Loucy (cell line): ENCODE data around the gene GCDH.

Source experiments
- H2AFZ ChIP-seq: fragments of 200-600 bp; sonication (generic); 2 replicates; pipeline ENCODE4 v1.6.0; 2016; ENCODE audit warnings: antibody characterized with exemption, mild to moderate bottlenecking, low read length, moderate library complexity
- H3F3A ChIP-seq: fragments of 200-600 bp; 2 replicates; pipeline ENCODE4 v1.6.0; 2016; ENCODE audit warnings: antibody characterized with exemption, low read depth, mild to moderate bottlenecking
- H3K27me3 ChIP-seq: fragments of 200-600 bp; sonication (generic); 2 replicates; pipeline ENCODE4 v1.6.1; 2014; ENCODE audit warnings: low read length, mild to moderate bottlenecking; ENCODE audit not compliant: insufficient read depth, poor library complexity, severe bottlenecking
- H3K36me3 ChIP-seq: fragments of 200-600 bp; sonication (generic); 2 replicates; pipeline ENCODE4 v1.6.1; 2016; ENCODE audit warnings: low read length; ENCODE audit not compliant: insufficient read depth
- H3K4me1 ChIP-seq: fragments of 200-600 bp; sonication (generic); 2 replicates; pipeline ENCODE4 v1.5.1; 2014; ENCODE audit warnings: low read length, mild to moderate bottlenecking; ENCODE audit not compliant: insufficient read depth, poor library complexity, severe bottlenecking
- H3K4me2 ChIP-seq: fragments of 200-600 bp; sonication (generic); 2 replicates; pipeline ENCODE4 v1.6.0; 2014; ENCODE audit warnings: antibody characterized with exemption, low read length, low read depth, mild to moderate bottlenecking; ENCODE audit not compliant: poor library complexity, severe bottlenecking
- H3K4me3 ChIP-seq: fragments of 200-600 bp; sonication (generic); 2 replicates; pipeline ENCODE4 v1.5.1; 2014; ENCODE audit warnings: low read length, mild to moderate bottlenecking, mixed read lengths; ENCODE audit not compliant: poor library complexity, severe bottlenecking
- H3K79me2 ChIP-seq: fragments of 200-600 bp; sonication (generic); 2 replicates; pipeline ENCODE4 v1.6.1; 2014; ENCODE audit warnings: low read length; ENCODE audit not compliant: insufficient read depth
- H3K9ac ChIP-seq: fragments of 200-600 bp; sonication (generic); 2 replicates; pipeline ENCODE4 v1.6.0; 2014; ENCODE audit warnings: mild to moderate bottlenecking, low read depth, low read length, moderate library complexity; ENCODE audit not compliant: poor library complexity, severe bottlenecking
- H3K9me2 ChIP-seq: fragments of 200-600 bp; sonication (generic); replicated peaks from 2 replicates; pipeline ENCODE4 v1.6.1; 2016; ENCODE audit warnings: low read depth, low read length, mixed read lengths
- H3K9me3 ChIP-seq: fragments of 200-600 bp; sonication (generic); 2 replicates; pipeline ENCODE4 v1.6.1; 2014; ENCODE audit warnings: mild to moderate bottlenecking, antibody characterized with exemption, low read length, low read depth; ENCODE audit not compliant: insufficient read depth
- H4K20me1 ChIP-seq: fragments of 200-600 bp; sonication (generic); 2 replicates; pipeline ENCODE4 v1.6.0; 2014; ENCODE audit warnings: antibody characterized with exemption, low read length, mild to moderate bottlenecking; ENCODE audit not compliant: insufficient read depth, poor library complexity, severe bottlenecking
- EZH2phosphoT487 ChIP-seq: fragments of 200-600 bp; IDR thresholded peaks from 2 replicates; pipeline ENCODE4 v1.6.1; 2018; ENCODE audit warnings: antibody characterized with exemption, mild to moderate bottlenecking, moderate library complexity, borderline replicate concordance
- TF ChIP-seq, protein P1 (sequence below): fragments of 200-600 bp; sonication (generic); conservative IDR thresholded peaks from 2 replicates; pipeline ENCODE4 v1.5.1; 2014; ENCODE audit warnings: mild to moderate bottlenecking, antibody characterized with exemption, low read length

GCDH gene

GRCh38 chr19:12866416-12867119, 24.4 kb upstream of the GCDH start:
- H3K27me3 ChIP-seq, result no peaks in the 10 kb centered on the region
- H4K20me1 ChIP-seq, result no peaks in the 10 kb centered on the region
- H3K9me2 ChIP-seq, result no peaks in the 10 kb centered on the region
- peak overlapping the region; percentile 83 for H3K4me2 ChIP-seq
- H3K79me2 ChIP-seq, result peaks cover 5% of the 10 kb centered on the region; the same call in 1 of the 2 replicates
- no peaks in the 10 kb centered on the region for H3K9me3 ChIP-seq
- H3K36me3 ChIP-seq, result no peaks in the 10 kb centered on the region
- TF ChIP-seq EZH2phosphoT487, result no peak
- peak overlapping the region; percentile 80 for H3K4me3 ChIP-seq
- H3K9ac ChIP-seq, result peak overlapping the region; percentile 69
- H3K4me1 ChIP-seq, result peaks cover 16% of the 10 kb centered on the region
- H3F3A ChIP-seq, result no peaks in the 10 kb centered on the region
- peak overlapping the region; percentile 91 for H2AFZ ChIP-seq

GRCh38 chr19:12867120-12868099, 23.6 kb upstream of the GCDH start:
- TF ChIP-seq EZH2phosphoT487, result no peak
- TF ChIP-seq, protein P1, sequence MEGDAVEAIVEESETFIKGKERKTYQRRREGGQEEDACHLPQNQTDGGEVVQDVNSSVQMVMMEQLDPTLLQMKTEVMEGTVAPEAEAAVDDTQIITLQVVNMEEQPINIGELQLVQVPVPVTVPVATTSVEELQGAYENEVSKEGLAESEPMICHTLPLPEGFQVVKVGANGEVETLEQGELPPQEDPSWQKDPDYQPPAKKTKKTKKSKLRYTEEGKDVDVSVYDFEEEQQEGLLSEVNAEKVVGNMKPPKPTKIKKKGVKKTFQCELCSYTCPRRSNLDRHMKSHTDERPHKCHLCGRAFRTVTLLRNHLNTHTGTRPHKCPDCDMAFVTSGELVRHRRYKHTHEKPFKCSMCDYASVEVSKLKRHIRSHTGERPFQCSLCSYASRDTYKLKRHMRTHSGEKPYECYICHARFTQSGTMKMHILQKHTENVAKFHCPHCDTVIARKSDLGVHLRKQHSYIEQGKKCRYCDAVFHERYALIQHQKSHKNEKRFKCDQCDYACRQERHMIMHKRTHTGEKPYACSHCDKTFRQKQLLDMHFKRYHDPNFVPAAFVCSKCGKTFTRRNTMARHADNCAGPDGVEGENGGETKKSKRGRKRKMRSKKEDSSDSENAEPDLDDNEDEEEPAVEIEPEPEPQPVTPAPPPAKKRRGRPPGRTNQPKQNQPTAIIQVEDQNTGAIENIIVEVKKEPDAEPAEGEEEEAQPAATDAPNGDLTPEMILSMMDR, result 0 out of 2 replicates have a peak, but pooled peaks have one; percentile 29
- peak overlapping the region; percentile 91 for H2AFZ ChIP-seq
- H3K79me2 ChIP-seq, result peaks cover 5% of the 10 kb centered on the region; the same call in 1 of the 2 replicates
- peak overlapping the region; percentile 83 for H3K4me2 ChIP-seq
- H3K4me3 ChIP-seq, result peak overlapping the region; percentile 80
- peaks cover 16% of the 10 kb centered on the region for H3K4me1 ChIP-seq
- no peaks in the 10 kb centered on the region for H3K9me2 ChIP-seq
- H3F3A ChIP-seq, result no peaks in the 10 kb centered on the region
- H3K9me3 ChIP-seq, result no peaks in the 10 kb centered on the region
- H3K9ac ChIP-seq, result peak overlapping the region; percentile 69
- H3K36me3 ChIP-seq, result no peaks in the 10 kb centered on the region
- H3K27me3 ChIP-seq, result no peaks in the 10 kb centered on the region
- H4K20me1 ChIP-seq, result no peaks in the 10 kb centered on the region

- Histone ChIP-seq H3K4me2 (peak overlapping the region; percentile 83), H3K36me3 (no peaks in the 10 kb centered on the region), H3K4me3 (peak overlapping the region; percentile 80), H3K9me3 (no peaks in the 10 kb centered on the region), H4K20me1 (no peaks in the 10 kb centered on the region), H3K79me2 (peaks cover 5% of the 10 kb centered on the region; the same call in 1 of the 2 replicates), H3K9me2 (no peaks in the 10 kb centered on the region), H3K27me3 (no peaks in the 10 kb centered on the region), H2AFZ (no peak overlapping the region), H3F3A (no peaks in the 10 kb centered on the region), H3K4me1 (peaks cover 16% of the 10 kb centered on the region), H3K9ac (no peak overlapping the region)
- TF ChIP-seq, protein P1, result no peak
- no peak for TF ChIP-seq EZH2phosphoT487
Observed at GRCh38 chr19:12868540-12869112, 22.3 kb upstream of the GCDH start.
